ENCODE measurements around the gene SHISA8.
"Not testable (repeated sequence)": the region's sequence is repeated elsewhere in the genome, so short reads cannot be mapped to it uniquely, and the experiment has no call there.

The SHISA8 gene

GRCh38 chr22:41952713-41953112, 37.8 kb upstream of the SHISA8 start:
- Histone ChIP-seq H3K9ac (no peak overlapping the region), H3K36me3 (ENCODE audit: control insufficient read depth, insufficient read depth, low read length) (no peaks in the 10 kb centered on the region), H3K27ac (no peak overlapping the region), H3K27me3 (ENCODE audit: control insufficient read depth, insufficient read depth, low read length) (no peaks in the 10 kb centered on the region), H3K4me2 (ENCODE audit: low read length) (no peak overlapping the region), H3K9me3 (ENCODE audit: control insufficient read depth, low read length) (no peaks in the 10 kb centered on the region), H3K79me2 (no peaks in the 10 kb centered on the region), H3K4me3 (ENCODE audit: low read depth, low read length) (no peak overlapping the region), H3K4me1 (no peaks in the 10 kb centered on the region), H2AFZ (no peak overlapping the region)
- TF ChIP-seq, protein P1, sequence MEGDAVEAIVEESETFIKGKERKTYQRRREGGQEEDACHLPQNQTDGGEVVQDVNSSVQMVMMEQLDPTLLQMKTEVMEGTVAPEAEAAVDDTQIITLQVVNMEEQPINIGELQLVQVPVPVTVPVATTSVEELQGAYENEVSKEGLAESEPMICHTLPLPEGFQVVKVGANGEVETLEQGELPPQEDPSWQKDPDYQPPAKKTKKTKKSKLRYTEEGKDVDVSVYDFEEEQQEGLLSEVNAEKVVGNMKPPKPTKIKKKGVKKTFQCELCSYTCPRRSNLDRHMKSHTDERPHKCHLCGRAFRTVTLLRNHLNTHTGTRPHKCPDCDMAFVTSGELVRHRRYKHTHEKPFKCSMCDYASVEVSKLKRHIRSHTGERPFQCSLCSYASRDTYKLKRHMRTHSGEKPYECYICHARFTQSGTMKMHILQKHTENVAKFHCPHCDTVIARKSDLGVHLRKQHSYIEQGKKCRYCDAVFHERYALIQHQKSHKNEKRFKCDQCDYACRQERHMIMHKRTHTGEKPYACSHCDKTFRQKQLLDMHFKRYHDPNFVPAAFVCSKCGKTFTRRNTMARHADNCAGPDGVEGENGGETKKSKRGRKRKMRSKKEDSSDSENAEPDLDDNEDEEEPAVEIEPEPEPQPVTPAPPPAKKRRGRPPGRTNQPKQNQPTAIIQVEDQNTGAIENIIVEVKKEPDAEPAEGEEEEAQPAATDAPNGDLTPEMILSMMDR (IDR thresholded peaks at IDR 0.05), result no peak

DNA sequence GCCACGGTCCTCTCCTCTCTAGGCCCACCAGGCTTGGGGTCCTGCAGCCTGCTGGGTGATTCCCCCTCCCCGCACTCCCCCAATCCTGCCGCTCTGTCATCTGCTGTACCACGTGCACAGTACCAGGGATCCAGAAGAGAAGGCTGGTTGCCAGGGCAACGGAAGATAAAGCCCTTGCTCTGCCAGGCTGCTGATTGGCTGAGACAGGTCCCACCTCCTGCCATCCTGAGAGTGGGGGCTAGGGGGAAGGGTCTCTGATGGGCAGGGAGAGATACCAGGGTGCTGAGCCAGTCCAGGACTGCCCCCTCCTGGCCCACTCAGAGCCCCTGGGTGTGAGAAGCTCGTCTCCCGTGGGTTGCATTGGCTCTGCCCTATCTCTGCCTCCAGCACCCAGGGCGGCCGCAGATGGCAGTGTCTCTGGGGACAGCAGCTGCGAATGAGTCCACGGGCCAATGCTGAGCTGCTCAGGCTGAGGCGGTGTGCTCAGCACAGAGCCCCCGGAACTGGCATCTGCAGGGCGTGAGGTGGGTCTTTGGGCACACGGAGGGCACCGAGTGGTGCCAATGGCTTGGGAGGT, 37.1 kb upstream of the SHISA8 start, which contains the start of gene SMIM45:
Gene SMIM45 (plus strand): TSS at position 253 of the 577 bp plus-strand sequence.
- TF ChIP-seq, protein P1 (IDR thresholded peaks at IDR 0.05), result no peak
- Histone ChIP-seq H3K27me3 (ENCODE audit: control insufficient read depth, insufficient read depth, low read length) (no peaks in the 10 kb centered on the region), H3K9me3 (ENCODE audit: control insufficient read depth, low read length) (no peaks in the 10 kb centered on the region), H3K4me1 (no peaks in the 10 kb centered on the region), H3K9ac (no peak within 1 kb of the TSS), H3K36me3 (ENCODE audit: control insufficient read depth, insufficient read depth, low read length) (no peaks in the 10 kb centered on the region), H3K27ac (no peak within 1 kb of the TSS), H3K79me2 (no peaks in the 10 kb centered on the region), H3K4me2 (ENCODE audit: low read length) (no peak within 1 kb of the TSS), H3K4me3 (ENCODE audit: low read depth, low read length) (no peak within 1 kb of the TSS), H2AFZ (no peak within 1 kb of the TSS)

GRCh38 chr22:41949297-41949965, 34.6 kb upstream of the SHISA8 start:
- Histone ChIP-seq H3K27me3 (ENCODE audit: control insufficient read depth, insufficient read depth, low read length) (no peaks in the 10 kb centered on the region), H3K9ac (no peak overlapping the region), H3K36me3 (ENCODE audit: control insufficient read depth, insufficient read depth, low read length) (no peaks in the 10 kb centered on the region), H3K4me2 (ENCODE audit: low read length) (no peak overlapping the region), H3K4me3 (ENCODE audit: low read depth, low read length) (no peak overlapping the region), H3K79me2 (no peaks in the 10 kb centered on the region), H3K27ac (no peak overlapping the region), H2AFZ (no peak overlapping the region), H3K4me1 (no peaks in the 10 kb centered on the region), H3K9me3 (ENCODE audit: control insufficient read depth, low read length) (no peaks in the 10 kb centered on the region)
- TF ChIP-seq, protein P1 (IDR thresholded peaks at IDR 0.05), result no peak

GRCh38 chr22:41948928-41949296, 34.0 kb upstream of the SHISA8 start:
- H3K4me2 ChIP-seq (ENCODE audit: low read length); H3K79me2 ChIP-seq; H3K36me3 ChIP-seq (ENCODE audit: control insufficient read depth, insufficient read depth, low read length); H2AFZ ChIP-seq; H3K27ac ChIP-seq; H3K4me3 ChIP-seq (ENCODE audit: low read depth, low read length); H3K4me1 ChIP-seq; H3K9me3 ChIP-seq (ENCODE audit: control insufficient read depth, low read length); H3K27me3 ChIP-seq (ENCODE audit: control insufficient read depth, insufficient read depth, low read length); H3K9ac ChIP-seq: not testable (repeated sequence)

DNA sequence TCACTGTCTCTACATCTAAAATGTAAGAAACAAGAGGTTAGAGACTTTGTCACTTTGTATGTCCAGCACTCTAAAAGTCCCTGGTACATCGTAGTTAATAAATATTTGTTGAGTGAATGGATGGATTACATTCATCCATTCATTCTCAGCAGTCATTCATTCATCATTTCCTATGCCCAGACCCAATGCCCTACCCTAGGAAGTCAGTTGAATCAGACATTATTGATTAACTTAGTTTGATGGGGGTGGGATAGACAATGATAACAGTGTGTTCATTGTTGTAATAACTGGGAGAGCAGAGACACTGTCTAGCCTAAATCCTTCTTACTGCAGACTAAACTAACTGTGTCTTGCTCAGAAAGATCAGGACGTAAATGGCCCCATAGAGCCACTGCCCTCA, 33.3 kb upstream of the SHISA8 start:
- TF ChIP-seq, protein P1 (IDR thresholded peaks at IDR 0.05), result no peak

More for the DNA sequence above, 33.3 kb upstream of the SHISA8 start:
- Histone ChIP-seq H3K9me3 (ENCODE audit: control insufficient read depth, low read length) (no peaks in the 10 kb centered on the region), H3K4me3 (ENCODE audit: low read depth, low read length) (no peak overlapping the region), H3K4me1 (no peaks in the 10 kb centered on the region), H3K79me2 (no peaks in the 10 kb centered on the region), H2AFZ (no peak overlapping the region), H3K27me3 (ENCODE audit: control insufficient read depth, insufficient read depth, low read length) (no peaks in the 10 kb centered on the region), H3K9ac (no peak overlapping the region), H3K36me3 (ENCODE audit: control insufficient read depth, insufficient read depth, low read length) (no peaks in the 10 kb centered on the region), H3K4me2 (ENCODE audit: low read length) (no peak overlapping the region), H3K27ac (no peak overlapping the region)

All from parathyroid adenoma (tissue), 2 donors.